Endothelial cell of umbilical vein (primary cell): ENCODE results near the gene METRN. TPM values are rescaled to one million over a fixed set of nuclear protein-coding genes. Genes with fewer than 3 reads are reported as not detected.
A peak's percentile ranks its signal among the peaks of the same experiment; 100 is the strongest.

Experiments used
- BruUV-seq: library from RNA; stranded (reverse); fragments of 400-500 nt; replicated peaks from 2 replicates; lab custom pipeline; 2021; lab: Mats Ljungman, UMichigan
- CTCF ChIA-PET: fragments of 300-600, 350-600 bp; sonication (Branson Sonifier 250); formaldehyde crosslinking; loops from one replicate; lab custom pipeline; 2021; ENCODE audit warnings: antibody characterized with exemption, inconsistent platforms; lab: Charles Lee
- POLR2A ChIA-PET: fragments of 300-600, 350-600 bp; sonication (Branson Sonifier 250); formaldehyde crosslinking; loops from one replicate; lab custom pipeline; 2021; ENCODE audit warnings: antibody characterized with exemption, inconsistent platforms; lab: Charles Lee
- DNase-seq: peaks from one replicate; pipeline ENCODE4 v3.0.0-alpha.2; 2011; ENCODE audit warnings: low read depth, low spot score
- FAIRE-seq: peaks from 2 replicates; lab custom pipeline; 2011; peaks lifted over from hg19 to GRCh38; lab: Jason Lieb, UNC
- H2AFZ ChIP-seq: 2 replicates; pipeline ENCODE4 v1.6.0; 2012; ENCODE audit warnings: low read depth, low read length, control low read depth, inconsistent platforms
- H3K27ac ChIP-seq: 2 replicates; pipeline ENCODE4 v1.5.1; 2011; ENCODE audit warnings: low read depth, mild to moderate bottlenecking, control low read depth, low read length, moderate library complexity; ENCODE audit not compliant: insufficient read depth
- H3K27me3 ChIP-seq, 2 experiments: 2 replicates each; pipeline versions ENCODE4 v1.6.0 to v1.6.1; 2011; ENCODE audit warnings: low read length in 2 of 2, mixed read lengths in 1 of 2; ENCODE audit not compliant: control insufficient read depth in 2 of 2, insufficient read depth in 2 of 2
- H3K36me3 ChIP-seq, 2 experiments: 2 replicates in 1 of 2; 3 replicates in 1 of 2; pipeline ENCODE4 v1.5.1; 2011; ENCODE audit warnings: low read length in 2 of 2, mild to moderate bottlenecking in 1 of 2, moderate library complexity in 1 of 2; ENCODE audit not compliant: control insufficient read depth in 2 of 2, insufficient read depth in 2 of 2; ENCODE audit errors: extremely low read depth in 1 of 2
- H3K4me1 ChIP-seq: 3 replicates; pipeline ENCODE4 v1.5.1; 2011; ENCODE audit warnings: mild to moderate bottlenecking, low read length; ENCODE audit not compliant: control insufficient read depth, insufficient read depth; ENCODE audit errors: extremely low read depth
- H3K4me2 ChIP-seq: 2 replicates; pipeline ENCODE4 v1.6.1; 2011; ENCODE audit warnings: low read length, control low read depth, mixed read lengths; ENCODE audit not compliant: insufficient read depth
- H3K4me3 ChIP-seq, 3 experiments: fragments of 200-600 bp in 1 of 3; sonication (generic), shearing (Covaris generic) in 1 of 3; replicated peaks in 1 of 3; 2 replicates each; pipeline ENCODE4 v1.5.1; 2011 to 2016; ENCODE audit warnings: control low read depth in 3 of 3, low read length in 3 of 3, mild to moderate bottlenecking in 2 of 3, inconsistent platforms in 1 of 3, low read depth in 1 of 3, moderate library complexity in 1 of 3; ENCODE audit not compliant: insufficient read depth in 1 of 3
- H3K79me2 ChIP-seq: 2 replicates; pipeline ENCODE4 v1.6.0; 2012; ENCODE audit warnings: low read length, inconsistent platforms; ENCODE audit not compliant: control insufficient read depth, insufficient read depth
- H3K9ac ChIP-seq: replicated peaks from 2 replicates; pipeline ENCODE3; 2011; ENCODE audit warnings: low read length, control low read depth; ENCODE audit not compliant: insufficient read depth; ENCODE audit errors: extremely low read depth
- H3K9me1 ChIP-seq: replicated peaks from 3 replicates; pipeline ENCODE4 v1.6.0; 2011; ENCODE audit warnings: mild to moderate bottlenecking, low read length; ENCODE audit not compliant: control insufficient read depth, insufficient read depth; ENCODE audit errors: extremely low read depth
- H3K9me3 ChIP-seq: replicated peaks from 2 replicates; pipeline ENCODE4 v1.5.1; 2012; ENCODE audit warnings: low read length, inconsistent platforms; ENCODE audit not compliant: control insufficient read depth, insufficient read depth
- H4K20me1 ChIP-seq: replicated peaks from 2 replicates; pipeline ENCODE3; 2011; ENCODE audit warnings: mild to moderate bottlenecking, low read length; ENCODE audit not compliant: control insufficient read depth, insufficient read depth; ENCODE audit errors: extremely low read depth
- EZH2 ChIP-seq: IDR thresholded peaks from 2 replicates; pipeline ENCODE4 v1.6.1; 2012; ENCODE audit warnings: borderline replicate concordance, low read depth, mild to moderate bottlenecking, moderate library complexity, low read length, inconsistent platforms; ENCODE audit not compliant: severe bottlenecking
- FOS ChIP-seq: IDR thresholded peaks from 2 replicates; pipeline ENCODE4 v1.6.1; 2011; ENCODE audit warnings: mild to moderate bottlenecking, low read length, moderate library complexity, borderline replicate concordance; ENCODE audit not compliant: insufficient read depth
- GATA2 ChIP-seq: IDR thresholded peaks from 2 replicates; pipeline ENCODE4 v1.7.0; 2011; ENCODE audit warnings: low read depth, mild to moderate bottlenecking, moderate library complexity, mixed read lengths, low read length; ENCODE audit not compliant: insufficient read length, insufficient read depth
- JUN ChIP-seq: IDR thresholded peaks from 2 replicates; pipeline ENCODE4 v1.6.1; 2011; ENCODE audit warnings: borderline replicate concordance, low read depth; ENCODE audit not compliant: insufficient read length, insufficient read depth
- MYC ChIP-seq: IDR thresholded peaks from one replicate; pipeline ENCODE4 v1.6.1; 2011; ENCODE audit warnings: mild to moderate bottlenecking, low read depth, low read length
- POLR2A ChIP-seq: IDR thresholded peaks from 2 replicates; pipeline ENCODE4 v1.6.1; 2012; ENCODE audit warnings: low read depth, mild to moderate bottlenecking, control low read depth, low read length
- POLR2AphosphoS5 ChIP-seq: IDR thresholded peaks from 2 replicates; pipeline ENCODE4 v1.6.1; 2012; ENCODE audit warnings: low read depth, mild to moderate bottlenecking, control low read depth, low read length, moderate library complexity; ENCODE audit not compliant: insufficient read depth
- dilution Hi-C: fragments of 300-500 bp; cut with MboI; formaldehyde crosslinking; loops from one replicate; pipeline ENCODE4 v1.15.0; 2019; ENCODE audit warnings: low sequenced_read_pairs; ENCODE audit not compliant: extremely low pct_ligation_motif_present
- intact Hi-C: fragments of 100-400 bp; cut with micrococcal nuclease; formaldehyde crosslinking; loops from one replicate; pipeline ENCODE4 v1.10.0; 2022
- polyA plus RNA-seq, 4 experiments: library from polyadenylated mRNA; depleted of rRNA in 3 of 4; stranded (reverse) in 3 of 4; unstranded in 1 of 4; fragments of >200 nt; gene quantifications; 2 replicates each; pipeline versions ENCODE4 v1.2.1 to v1.2.3, GENCODE V29; 2011 to 2012; ENCODE audit warnings: missing spikeins in 1 of 4
- total RNA-seq: library from RNA; stranded (reverse); gene quantifications from 2 replicates; pipeline ENCODE4 v1.2.3, GENCODE V29; 2021
- TF ChIP-seq, protein P1 (sequence below): IDR thresholded peaks from 2 replicates; pipeline ENCODE4 v1.6.1; 2011; ENCODE audit not compliant: insufficient read depth, insufficient read length
- TF ChIP-seq, protein P2 (sequence below), 2 donors: IDR thresholded peaks; 1 replicate in 1 of 2; 2 replicates in 1 of 2; pipeline ENCODE4 v1.5.1; 2011; ENCODE audit warnings: low read length in 2 of 2, mild to moderate bottlenecking in 2 of 2, moderate library complexity in 2 of 2, control low read depth in 1 of 2, inconsistent platforms in 1 of 2, low read depth in 1 of 2; ENCODE audit not compliant: insufficient read depth in 1 of 2; ENCODE audit errors: extremely low read depth in 1 of 2

METRN gene
- total and polyA plus RNA-seq, 2 donors (not counting 3 experiments of a cell fraction or from before 2014, with no cell fraction given): 10.0 to 16.1 TPM

DNA sequence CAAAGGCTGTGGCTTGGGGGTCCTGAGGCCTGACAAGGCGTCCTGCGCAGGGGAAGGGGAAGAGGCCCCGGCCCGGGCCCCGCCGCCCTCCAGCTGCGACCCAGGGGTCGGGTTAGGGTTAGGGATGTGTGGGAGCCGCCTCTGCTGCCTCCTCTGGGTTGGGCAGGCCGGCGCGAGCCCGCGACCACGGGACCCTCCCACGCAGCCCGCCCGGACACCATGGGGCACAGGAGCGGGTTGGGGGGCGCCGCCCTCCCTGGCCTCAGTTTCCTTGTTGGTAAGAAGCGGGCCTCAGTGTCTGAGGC is 25.5 kb downstream of the METRN start:
- peaks cover 3 to 21% of the 10 kb centered on the region in 2 experiments for H3K36me3 ChIP-seq
- ChIA-PET POLR2A (no interaction called here), CTCF (interaction anchor here (0.8 to 1.5 kb wide), 3 partner anchors 21 to 48 kb away, joined by 4 to 7 read pairs (median 7); partner anchors contain the start of genes CHTF18, METRN and RPUSD1)
- H3K9me1 ChIP-seq: no peaks in the 10 kb centered on the region
- FAIRE-seq: no peak
- peak overlapping the region; percentile 61 for H3K4me2 ChIP-seq
- TF ChIP-seq POLR2A: no peak
- no peak for TF ChIP-seq POLR2AphosphoS5
- no peak for TF ChIP-seq MYC
- no peak for TF ChIP-seq EZH2
- TF ChIP-seq GATA2: no peak
- TF ChIP-seq FOS: no peak
- TF ChIP-seq, protein P1, sequence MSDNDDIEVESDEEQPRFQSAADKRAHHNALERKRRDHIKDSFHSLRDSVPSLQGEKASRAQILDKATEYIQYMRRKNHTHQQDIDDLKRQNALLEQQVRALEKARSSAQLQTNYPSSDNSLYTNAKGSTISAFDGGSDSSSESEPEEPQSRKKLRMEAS: no peak
- TF ChIP-seq, protein P2, sequence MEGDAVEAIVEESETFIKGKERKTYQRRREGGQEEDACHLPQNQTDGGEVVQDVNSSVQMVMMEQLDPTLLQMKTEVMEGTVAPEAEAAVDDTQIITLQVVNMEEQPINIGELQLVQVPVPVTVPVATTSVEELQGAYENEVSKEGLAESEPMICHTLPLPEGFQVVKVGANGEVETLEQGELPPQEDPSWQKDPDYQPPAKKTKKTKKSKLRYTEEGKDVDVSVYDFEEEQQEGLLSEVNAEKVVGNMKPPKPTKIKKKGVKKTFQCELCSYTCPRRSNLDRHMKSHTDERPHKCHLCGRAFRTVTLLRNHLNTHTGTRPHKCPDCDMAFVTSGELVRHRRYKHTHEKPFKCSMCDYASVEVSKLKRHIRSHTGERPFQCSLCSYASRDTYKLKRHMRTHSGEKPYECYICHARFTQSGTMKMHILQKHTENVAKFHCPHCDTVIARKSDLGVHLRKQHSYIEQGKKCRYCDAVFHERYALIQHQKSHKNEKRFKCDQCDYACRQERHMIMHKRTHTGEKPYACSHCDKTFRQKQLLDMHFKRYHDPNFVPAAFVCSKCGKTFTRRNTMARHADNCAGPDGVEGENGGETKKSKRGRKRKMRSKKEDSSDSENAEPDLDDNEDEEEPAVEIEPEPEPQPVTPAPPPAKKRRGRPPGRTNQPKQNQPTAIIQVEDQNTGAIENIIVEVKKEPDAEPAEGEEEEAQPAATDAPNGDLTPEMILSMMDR (IDR thresholded peaks at IDR 0.05; ENCODE audit: extremely low read depth in 1 of 2, insufficient read depth in 1 of 2, low read depth in 1 of 2, low read length in 2 of 2): no peak
- no peak for TF ChIP-seq JUN
- H3K9ac ChIP-seq: peak overlapping the region; percentile 76
- TSS peak; percentile 48 for BruUV-seq
- no peaks in the 10 kb centered on the region for H3K27me3 ChIP-seq
- H3K27ac ChIP-seq: peak overlapping the region; percentile 27
- peaks cover 6% of the 10 kb centered on the region for H3K79me2 ChIP-seq
- DNase-seq: no peak
- H3K4me3 ChIP-seq: peak overlapping the region; percentile 48 to 82 (median 70)
- H3K9me3 ChIP-seq: no peaks in the 10 kb centered on the region
- peak overlapping the region; percentile 78 for H2AFZ ChIP-seq
- intact Hi-C loops (loop anchor here (5.0 kb wide), 1 partner anchor 47 kb away; the partner anchor contains the start of genes CHTF18 and RPUSD1), dilution Hi-C loops (no loop called here)
- H4K20me1 ChIP-seq: no peaks in the 10 kb centered on the region
- peaks cover 10% of the 10 kb centered on the region for H3K4me1 ChIP-seq
